GM19468 (cell line): ENCODE measurements around the gene FTL.

ENCODE experiments used
- ATAC-seq: cut with Tn5 transposase; IDR thresholded peaks from one replicate; pipeline ENCODE4 v1.9.1; 2021; ENCODE audit warnings: mild to moderate bottlenecking, moderate library complexity, moderate number of reproducible peaks; ENCODE audit not compliant: unreplicated experiment; ENCODE audit errors: extremely low read depth

Gene FTL

GRCh38 chr19:48945415-48945814 is 19.7 kb upstream of the FTL start:
- ATAC-seq = no peak

DNA sequence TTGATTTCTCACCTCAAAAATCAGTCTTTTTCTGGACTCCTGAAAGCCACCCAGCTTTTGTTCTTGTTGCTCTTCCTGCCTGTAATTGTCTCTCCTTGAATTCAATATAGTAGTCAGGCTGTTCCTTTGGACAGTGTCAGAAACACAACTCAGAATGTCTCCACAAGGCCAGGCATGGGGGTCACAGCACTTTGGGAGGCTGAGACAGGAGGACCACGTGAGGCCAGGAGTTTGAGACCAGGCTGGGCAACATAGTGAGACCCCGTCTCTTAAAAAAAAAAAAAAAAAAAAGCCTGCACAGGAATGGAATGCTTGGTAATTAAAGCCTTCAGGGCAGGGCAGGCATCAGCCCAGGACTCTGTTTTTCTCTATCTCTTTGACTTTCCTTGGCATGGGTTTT is 19.3 kb upstream of the FTL start:
- ATAC-seq = no peak

DNA sequence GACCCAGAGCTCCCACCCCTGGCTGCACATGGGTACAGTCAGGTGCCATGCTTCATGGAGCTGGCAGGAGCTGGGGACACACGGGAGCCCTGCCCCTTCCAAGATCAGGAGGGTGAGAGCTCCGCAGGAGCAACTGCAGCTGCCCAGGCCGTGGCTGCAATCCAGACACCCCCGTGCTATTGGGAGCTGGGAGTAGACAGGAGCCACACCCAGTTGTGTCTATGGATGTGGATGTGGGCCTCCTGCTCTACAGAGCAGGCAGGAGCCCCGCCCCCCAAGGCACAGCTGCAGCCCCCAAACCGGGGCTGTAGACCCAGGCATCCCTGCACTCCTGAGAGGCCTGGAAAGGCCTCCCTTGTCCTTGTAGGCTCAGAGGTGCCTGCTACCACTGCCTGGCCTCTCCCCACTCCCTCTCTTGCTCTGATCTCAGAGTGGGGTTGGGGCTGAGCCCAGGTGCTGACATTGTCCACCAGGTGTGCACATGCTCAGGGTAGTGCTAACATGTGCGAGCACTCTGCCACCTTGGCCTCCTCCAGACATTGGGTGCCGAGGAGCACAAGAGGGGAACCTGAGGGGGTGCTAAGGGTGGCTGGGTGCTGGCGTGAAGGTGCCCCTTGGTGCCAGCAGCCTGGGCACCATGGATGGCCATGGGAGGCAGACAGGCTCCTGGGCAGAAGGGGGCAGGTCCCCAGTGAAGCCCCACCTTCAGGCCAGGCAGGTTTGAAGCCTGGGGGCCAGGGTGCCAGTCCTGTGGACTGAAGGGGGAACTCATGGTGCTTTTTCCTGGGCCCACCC is 18.4 kb upstream of the FTL start:
- ATAC-seq = no peak

GRCh38 chr19:48947258-48947542 is 17.9 kb upstream of the FTL start:
- ATAC-seq = no peak

GRCh38 chr19:48950159-48950558 is 14.9 kb upstream of the FTL start:
- ATAC-seq = no peak

DNA sequence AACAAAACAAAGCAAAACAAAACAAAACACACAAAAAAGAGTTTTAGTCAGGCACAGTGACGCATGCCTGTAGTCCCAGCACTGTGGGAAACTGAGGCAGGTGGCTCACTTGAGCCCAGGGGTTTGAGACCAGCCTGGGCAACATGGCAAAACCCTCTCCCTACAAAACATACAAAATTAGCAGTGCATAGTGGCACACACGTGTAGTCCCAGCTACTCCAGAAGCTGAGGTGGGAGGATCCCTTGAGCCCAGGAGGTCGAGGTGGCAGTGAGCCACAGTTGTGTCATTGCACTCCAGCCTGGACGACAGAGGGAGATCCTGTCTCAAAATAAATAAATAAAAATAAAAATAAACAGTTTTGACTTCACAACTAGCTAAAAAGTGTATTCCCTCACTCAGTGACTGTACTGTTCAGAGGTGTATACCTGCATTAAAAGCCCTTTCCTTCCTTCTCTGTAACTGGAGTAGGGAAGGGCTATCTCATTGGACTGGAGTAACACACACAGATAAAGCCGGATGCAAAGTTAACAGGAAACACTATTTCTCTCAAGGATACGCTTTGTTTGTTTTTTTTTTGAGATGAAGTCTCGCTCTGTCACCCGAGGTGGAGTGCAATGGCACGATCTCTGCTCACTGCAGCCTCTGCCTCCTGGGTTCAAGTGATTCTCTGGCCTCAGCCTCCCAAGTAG is 14.1 kb upstream of the FTL start:
- no peak for ATAC-seq

- ATAC-seq = no peak
Measured at GRCh38 chr19:48953141-48953540, 12.0 kb upstream of the FTL start.

GRCh38 chr19:48953990-48954594 is 11.0 kb upstream of the FTL start:
- ATAC-seq = no peak

DNA sequence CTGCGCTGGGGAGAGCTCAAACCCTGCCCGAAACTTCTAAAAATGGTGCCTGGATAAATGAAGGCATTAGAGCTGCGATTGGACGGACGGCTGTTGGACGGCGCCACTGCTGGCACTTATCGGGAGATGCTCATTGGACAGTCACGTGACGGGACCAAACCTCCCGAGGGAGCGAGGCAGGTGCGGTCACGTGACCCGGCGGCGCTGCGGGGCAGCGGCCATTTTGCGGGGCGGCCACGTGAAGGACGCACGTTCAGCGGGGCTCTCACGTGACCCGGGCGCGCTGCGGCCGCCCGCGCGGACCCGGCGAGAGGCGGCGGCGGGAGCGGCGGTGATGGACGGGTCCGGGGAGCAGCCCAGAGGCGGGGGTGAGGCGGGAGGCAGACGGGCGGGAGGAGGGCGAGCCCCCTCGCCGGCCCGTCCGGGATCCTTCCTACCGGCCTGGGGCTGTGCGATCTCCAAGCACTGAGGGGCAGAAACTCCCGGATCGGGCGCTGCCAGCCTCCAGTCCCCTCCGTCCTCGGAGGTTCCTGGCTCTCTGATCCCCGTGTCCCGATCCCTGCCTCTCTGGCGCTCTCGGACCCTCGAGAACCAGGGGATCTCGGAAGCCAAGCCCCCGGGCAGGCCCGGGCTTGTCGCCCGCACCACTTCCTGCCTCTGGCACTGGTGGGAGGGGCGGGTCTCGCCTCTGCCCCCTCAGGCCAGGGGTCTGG is 10.4 kb upstream of the FTL start, which contains the start of gene BAX:
BAX (plus strand) TSS at position 281 of the 713 bp plus-strand sequence; CDS start at position 335, 54 bp downstream.
- peak; percentile 54 for ATAC-seq

DNA sequence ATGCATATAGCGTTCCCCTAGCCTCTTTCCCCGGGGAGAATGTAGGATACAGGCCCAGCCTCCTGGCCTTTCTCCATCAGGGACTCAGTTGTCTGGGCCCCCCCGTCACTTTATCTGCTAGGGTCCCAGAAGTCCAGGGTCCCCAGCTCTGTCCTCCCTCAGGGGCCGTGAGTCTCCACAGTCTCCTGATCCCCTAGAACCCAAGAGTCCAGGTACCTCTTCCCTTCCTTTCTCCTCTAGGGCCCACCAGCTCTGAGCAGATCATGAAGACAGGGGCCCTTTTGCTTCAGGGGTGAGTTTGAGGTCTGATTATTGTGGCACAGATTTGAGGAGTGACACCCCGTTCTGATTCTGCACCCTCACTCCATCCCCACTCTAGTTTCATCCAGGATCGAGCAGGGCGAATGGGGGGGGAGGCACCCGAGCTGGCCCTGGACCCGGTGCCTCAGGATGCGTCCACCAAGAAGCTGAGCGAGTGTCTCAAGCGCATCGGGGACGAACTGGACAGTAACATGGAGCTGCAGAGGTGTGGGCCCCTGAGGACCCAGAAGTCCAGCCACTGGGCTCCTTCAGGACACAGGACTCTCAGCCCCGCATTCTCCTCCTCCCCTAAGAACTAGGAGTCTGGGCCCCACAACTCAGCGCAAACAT is 9.7 kb upstream of the FTL start:
- ATAC-seq = no peak

- ATAC-seq = no peak
Measured at GRCh38 chr19:48958006-48958405, 7.1 kb upstream of the FTL start.

GRCh38 chr19:48959341-48960239 is 5.5 kb upstream of the FTL start:
- no peak for ATAC-seq

GRCh38 chr19:48961051-48961649 is 4.0 kb upstream of the FTL start:
- ATAC-seq = no peak

DNA sequence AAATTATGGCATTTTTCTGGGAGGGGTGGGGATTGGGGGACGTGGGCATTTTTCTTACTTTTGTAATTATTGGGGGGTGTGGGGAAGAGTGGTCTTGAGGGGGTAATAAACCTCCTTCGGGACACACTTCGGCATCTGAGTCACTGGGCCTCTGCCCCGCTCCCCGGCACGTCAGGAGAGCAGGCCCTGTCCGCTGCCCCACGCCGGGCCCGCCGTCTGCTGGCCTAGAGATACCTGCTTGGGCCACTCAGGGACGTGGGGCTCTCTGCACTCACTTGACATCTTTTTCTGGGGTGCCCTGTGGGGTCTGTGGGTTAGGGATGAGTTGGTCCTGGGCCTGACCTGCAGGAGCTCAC is 3.5 kb upstream of the FTL start:
- no peak for ATAC-seq

DNA sequence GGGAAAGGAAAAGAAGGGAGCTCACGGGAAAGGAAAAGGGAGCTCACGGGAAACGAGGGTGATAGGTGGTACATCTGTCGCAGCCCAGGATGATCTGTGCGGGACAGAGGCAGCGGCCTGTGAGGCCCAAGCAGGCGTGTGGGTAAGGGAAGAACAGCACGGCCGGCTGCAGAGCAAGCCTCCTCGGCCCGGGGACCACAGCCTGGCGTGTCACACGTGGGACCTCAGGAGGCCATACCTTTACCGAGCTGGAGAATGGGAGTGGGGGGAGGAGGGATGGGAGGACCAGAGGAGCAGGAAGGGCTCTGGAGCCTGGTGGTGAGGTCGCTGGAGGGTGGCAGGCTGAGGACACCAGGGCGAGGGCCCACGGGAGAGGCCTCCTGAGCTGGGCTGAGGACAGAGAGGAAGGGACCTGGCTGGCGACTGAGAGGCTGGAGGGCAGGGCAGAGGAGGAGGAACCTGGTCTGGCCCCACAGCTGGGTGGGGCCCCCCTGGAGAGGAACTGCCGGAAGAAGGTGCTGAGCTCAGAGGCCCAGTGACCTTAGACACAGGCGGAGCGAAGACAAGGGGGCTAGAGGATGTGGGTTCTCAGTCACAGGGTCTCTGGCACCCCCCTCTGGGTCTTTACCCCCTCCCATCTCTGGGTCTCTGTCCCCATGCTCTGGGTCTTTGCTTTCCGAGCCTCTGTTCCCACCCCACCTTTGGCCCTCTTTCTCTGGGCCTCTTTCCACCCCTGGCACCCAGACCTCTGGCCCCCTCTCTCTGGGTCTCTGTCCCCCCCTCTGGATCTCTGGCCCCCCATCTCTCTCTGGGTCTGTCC is 2.9 kb upstream of the FTL start:
- ATAC-seq = peak; percentile 22

- no peak for ATAC-seq
Measured at GRCh38 chr19:48962849-48963165, 2.3 kb upstream of the FTL start.

DNA sequence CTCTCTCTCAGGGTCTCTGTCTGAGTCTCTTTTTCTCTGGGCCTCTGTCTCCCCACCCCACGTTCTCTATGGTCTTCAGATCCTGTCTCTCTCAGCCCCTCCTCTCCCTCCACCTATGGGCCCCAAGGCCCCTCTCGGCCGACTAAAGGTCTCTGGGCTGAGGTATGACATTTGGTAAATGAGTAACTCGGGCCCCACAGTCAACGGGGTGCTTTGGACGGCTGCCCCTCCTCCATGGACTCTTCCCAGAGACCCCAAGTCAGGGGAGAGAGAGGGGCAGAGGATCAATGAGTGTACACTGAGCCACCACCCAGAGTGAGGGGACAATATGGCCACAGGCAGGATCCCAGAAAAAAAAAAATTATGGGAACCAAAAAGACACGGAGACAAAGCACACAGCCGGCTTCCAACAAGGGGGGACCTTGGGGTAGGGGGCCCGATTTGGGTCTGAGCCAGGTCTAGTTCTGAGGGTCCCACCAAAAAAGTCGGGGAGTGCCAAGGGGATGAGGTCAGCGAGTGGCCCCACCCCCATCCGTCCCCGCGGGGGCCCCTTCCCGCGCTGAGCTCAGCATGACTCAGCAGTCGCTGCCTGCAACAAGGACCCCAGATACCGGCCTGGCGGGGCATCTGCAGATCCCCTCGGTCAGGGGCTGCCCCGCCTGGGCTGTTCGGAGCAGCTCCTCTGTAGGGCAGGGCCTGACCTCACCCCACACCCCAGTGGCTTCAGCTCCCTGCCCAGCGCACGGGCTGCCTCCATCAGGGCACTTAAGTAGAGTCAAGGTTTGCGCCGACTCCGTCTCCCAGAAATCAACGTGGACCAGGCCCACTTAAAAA is 1.5 kb upstream of the FTL start:
- peak; percentile 14 for ATAC-seq
